ENCODE results near the gene TMCC2.

TMCC2 gene

GRCh38 chr1:205240118-205240517 lies 12.4 kb downstream of the TMCC2 start:
- DNase-seq (ENCODE audit: low spot score): no peak

- no peak for DNase-seq (ENCODE audit: low spot score)
Measured at GRCh38 chr1:205240569-205240968, 12.8 kb downstream of the TMCC2 start.

- DNase-seq (ENCODE audit: low spot score): no peak
Measured at GRCh38 chr1:205241366-205242030, 13.8 kb downstream of the TMCC2 start.

- DNase-seq (ENCODE audit: low spot score): no peak
Measured at GRCh38 chr1:205243350-205244191, 15.8 kb downstream of the TMCC2 start.

- no peak for DNase-seq (ENCODE audit: low spot score)
Measured at GRCh38 chr1:205244384-205244783, 16.6 kb downstream of the TMCC2 start.

GRCh38 chr1:205245096-205245495 lies 17.4 kb downstream of the TMCC2 start:
- DNase-seq (ENCODE audit: low spot score): no peak

GRCh38 chr1:205246351-205247119 lies 18.8 kb downstream of the TMCC2 start:
- DNase-seq (ENCODE audit: low spot score): no peak

GRCh38 chr1:205247130-205247921 lies 19.6 kb downstream of the TMCC2 start:
- DNase-seq (ENCODE audit: low spot score): no peak

- DNase-seq (ENCODE audit: low spot score): no peak
Measured at GRCh38 chr1:205248793-205249601, 21.3 kb downstream of the TMCC2 start.

- no peak for DNase-seq (ENCODE audit: low spot score)
Measured at GRCh38 chr1:205249651-205250050, 21.9 kb downstream of the TMCC2 start.

- no peak for DNase-seq (ENCODE audit: low spot score)
Measured at GRCh38 chr1:205250699-205251098, 23.0 kb downstream of the TMCC2 start.

- no peak for DNase-seq (ENCODE audit: low spot score)
Measured at GRCh38 chr1:205251576-205251975, 23.8 kb downstream of the TMCC2 start.

GRCh38 chr1:205255941-205256780 lies 28.4 kb downstream of the TMCC2 start:
- DNase-seq (ENCODE audit: low spot score): peak; percentile 81

GRCh38 chr1:205256951-205257625 lies 29.3 kb downstream of the TMCC2 start:
- no peak for DNase-seq (ENCODE audit: low spot score)

GRCh38 chr1:205257735-205258134 lies 30.0 kb downstream of the TMCC2 start:
- DNase-seq (ENCODE audit: low spot score): no peak

- DNase-seq (ENCODE audit: low spot score): no peak
Measured at GRCh38 chr1:205258261-205258691, 30.5 kb downstream of the TMCC2 start.

GRCh38 chr1:205258719-205259118 lies 31.0 kb downstream of the TMCC2 start:
- DNase-seq (ENCODE audit: low spot score): no peak

- DNase-seq (ENCODE audit: low spot score): no peak
Measured at GRCh38 chr1:205259324-205259832, 31.6 kb downstream of the TMCC2 start.

GRCh38 chr1:205259998-205260397 lies 32.3 kb downstream of the TMCC2 start:
- no peak for DNase-seq (ENCODE audit: low spot score)
